Measurements from ENCODE around the gene CRB3. TPM values are rescaled to one million over a fixed set of nuclear protein-coding genes. Genes with fewer than 3 reads are reported as not detected.

The CRB3 gene
- total and polyA plus RNA-seq, 4 experiments from 2014 or later = 4.2 to 10.3 (median 4.7) TPM

DNA sequence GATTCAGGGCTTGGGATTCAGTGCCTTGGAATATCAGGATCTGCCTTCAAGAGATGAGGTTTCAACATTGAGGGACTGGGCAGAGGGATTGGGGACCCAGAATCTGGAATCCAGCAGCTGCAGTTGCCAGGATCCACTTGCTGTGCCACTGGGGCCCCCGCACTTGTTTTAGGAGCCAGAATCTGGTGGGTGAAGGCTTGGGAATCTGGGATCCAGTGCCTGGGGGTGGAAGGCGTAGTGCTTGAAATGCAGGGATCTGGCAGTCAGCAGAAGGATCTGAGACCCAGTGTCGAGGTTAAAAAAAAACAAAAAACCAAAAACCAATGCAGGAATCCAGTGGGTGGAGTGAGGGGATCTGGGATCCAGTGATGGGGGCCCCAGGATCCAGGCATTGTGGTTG lies 23.2 kb upstream of the CRB3 start:
- Mint-ChIP-seq H3K36me3 (peaks cover 1 to 5% of the 10 kb centered on the region in 2 donors), H3K27ac (no peak overlapping the region), H3K27me3 (no peaks in the 10 kb centered on the region), H3K4me1 (no peaks in the 10 kb centered on the region), H3K4me3 (no peak overlapping the region), H3K9me3 (no peaks in the 10 kb centered on the region)
- CTCF ChIA-PET (ENCODE audit: partially characterized antibody) = no interaction called here
- H3K9me3 ChIP-seq (ENCODE audit: control insufficient read depth in 1 of 2, low read length in 2 of 2) = no peaks in the 10 kb centered on the region
- H3K4me1 ChIP-seq (ENCODE audit: insufficient read depth, low read length) = no peaks in the 10 kb centered on the region
- POLR2A ChIA-PET (ENCODE audit: partially characterized antibody) = no interaction called here
- no peak overlapping the region for H3K27ac ChIP-seq (ENCODE audit: low read depth, low read length)
- no peak for DNase-seq
- no peaks in the 10 kb centered on the region for H3K36me3 ChIP-seq (ENCODE audit: insufficient read depth, low read length)
- no peaks in the 10 kb centered on the region for H3K27me3 ChIP-seq (ENCODE audit: insufficient read depth, low read length)
- intact Hi-C loops (cut with micrococcal nuclease) = no loop called here
- no peak overlapping the region for H3K4me3 ChIP-seq (ENCODE audit: low read length in 2 of 2)

- Mint-ChIP-seq H3K4me3 (no peak overlapping the region), H3K27me3 (no peaks in the 10 kb centered on the region), H3K27ac (no peak overlapping the region), H3K36me3 (peaks cover 9 to 17% of the 10 kb centered on the region in 2 donors), H3K9me3 (no peaks in the 10 kb centered on the region), H3K4me1 (no peaks in the 10 kb centered on the region)
- Histone ChIP-seq H3K4me1 (ENCODE audit: insufficient read depth, low read length) (no peaks in the 10 kb centered on the region), H3K27me3 (ENCODE audit: insufficient read depth, low read length) (no peaks in the 10 kb centered on the region), H3K36me3 (ENCODE audit: insufficient read depth, low read length) (no peaks in the 10 kb centered on the region), H3K9me3 (ENCODE audit: control insufficient read depth in 1 of 2, low read length in 2 of 2) (no peaks in the 10 kb centered on the region), H3K27ac (ENCODE audit: low read depth, low read length) (no peak overlapping the region), H3K4me3 (ENCODE audit: low read length in 2 of 2) (no peak overlapping the region)
- CTCF ChIA-PET (ENCODE audit: partially characterized antibody) = no interaction called here
- intact Hi-C loops (cut with micrococcal nuclease) = no loop called here
- POLR2A ChIA-PET (ENCODE audit: partially characterized antibody) = no interaction called here
- peak in 1 of 5 donors; percentile 10 for DNase-seq
These were observed 21.9 kb upstream of the CRB3 start for GRCh38 chr19:6442087-6442688.

DNA sequence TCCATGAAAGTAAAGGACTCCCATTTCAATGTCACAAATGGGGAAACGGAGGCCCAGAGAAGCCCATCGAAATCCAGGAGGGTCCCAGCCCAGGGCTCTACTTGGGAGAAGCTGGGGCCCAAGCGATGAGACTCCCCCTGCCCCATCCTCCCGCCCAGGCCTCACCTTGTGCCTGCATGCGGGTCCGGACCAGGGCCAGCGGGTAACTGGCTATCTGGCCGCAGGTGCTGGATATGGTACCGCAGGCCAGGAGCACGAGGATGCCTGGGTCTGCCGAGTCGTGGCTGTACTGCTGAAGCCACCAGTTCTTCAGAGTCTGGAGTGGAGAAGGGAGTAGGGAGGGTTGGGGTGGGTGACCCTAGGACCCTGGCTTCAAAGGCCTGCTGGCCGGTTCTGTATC lies 20.1 kb upstream of the CRB3 start:
- Mint-ChIP-seq H3K36me3 (peaks cover 9 to 18% of the 10 kb centered on the region in 2 donors), H3K9me3 (no peaks in the 10 kb centered on the region), H3K4me3 (no peak overlapping the region), H3K27me3 (no peaks in the 10 kb centered on the region), H3K27ac (no peak overlapping the region), H3K4me1 (no peaks in the 10 kb centered on the region)
- Histone ChIP-seq H3K36me3 (ENCODE audit: insufficient read depth, low read length) (no peaks in the 10 kb centered on the region), H3K9me3 (ENCODE audit: control insufficient read depth in 1 of 2, low read length in 2 of 2) (no peaks in the 10 kb centered on the region), H3K4me3 (ENCODE audit: low read length in 2 of 2) (no peak overlapping the region), H3K27me3 (ENCODE audit: insufficient read depth, low read length) (no peaks in the 10 kb centered on the region), H3K4me1 (ENCODE audit: insufficient read depth, low read length) (no peaks in the 10 kb centered on the region), H3K27ac (ENCODE audit: low read depth, low read length) (no peak overlapping the region)
- CTCF ChIA-PET (ENCODE audit: partially characterized antibody) = no interaction called here
- no peak for DNase-seq
- POLR2A ChIA-PET (ENCODE audit: partially characterized antibody) = no interaction called here
- intact Hi-C loops (cut with micrococcal nuclease) = no loop called here

DNA sequence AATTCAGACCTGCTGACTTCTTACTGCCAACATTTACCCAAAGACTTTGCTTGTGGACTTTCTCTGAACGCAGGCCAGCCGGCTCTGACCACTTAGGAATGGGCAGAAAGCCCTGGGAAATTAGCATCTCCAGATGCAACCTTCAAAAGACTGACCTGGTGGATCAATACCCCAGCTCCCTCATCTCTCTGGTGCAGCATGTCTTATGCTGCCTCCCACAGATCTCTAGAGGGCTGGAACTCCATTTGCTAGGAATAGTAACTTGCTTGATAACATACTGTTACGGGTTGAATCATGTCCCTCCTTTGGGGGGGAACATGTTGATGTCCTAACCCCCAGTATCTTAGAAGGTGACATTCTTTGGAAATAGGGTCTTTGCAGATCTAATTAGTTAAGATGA lies 17.6 kb upstream of the CRB3 start:
- H3K27ac Mint-ChIP-seq = no peak overlapping the region

DNA sequence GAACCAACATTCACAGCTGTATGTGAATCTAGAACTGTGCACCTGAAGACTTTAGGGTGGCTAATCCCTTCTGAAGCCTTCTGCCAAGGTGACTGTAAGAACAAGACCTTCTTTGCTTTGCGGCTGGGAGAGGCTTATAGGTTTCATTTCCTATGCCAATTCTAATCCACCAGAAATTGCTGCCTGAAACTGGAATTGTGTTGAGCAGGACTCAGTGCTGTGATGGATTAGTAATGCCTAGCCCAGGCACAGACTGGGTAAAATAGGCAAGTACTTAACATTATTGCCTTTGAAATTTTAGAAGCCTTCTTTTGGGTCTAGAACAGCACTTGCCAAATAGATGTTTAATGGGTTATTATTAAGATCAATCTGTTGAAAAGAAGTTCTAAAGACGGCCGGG lies 16.0 kb upstream of the CRB3 start:
- Histone ChIP-seq H3K9me3 (ENCODE audit: control insufficient read depth in 1 of 2, low read length in 2 of 2) (no peaks in the 10 kb centered on the region), H3K36me3 (ENCODE audit: insufficient read depth, low read length) (no peaks in the 10 kb centered on the region), H3K4me1 (ENCODE audit: insufficient read depth, low read length) (no peaks in the 10 kb centered on the region), H3K27me3 (ENCODE audit: insufficient read depth, low read length) (no peaks in the 10 kb centered on the region), H3K4me3 (ENCODE audit: low read length in 2 of 2) (no peak overlapping the region), H3K27ac (ENCODE audit: low read depth, low read length) (no peak overlapping the region)
- no peak overlapping the region for H3K4me3 Mint-ChIP-seq
- ChIA-PET POLR2A (ENCODE audit: partially characterized antibody) (no interaction called here), CTCF (ENCODE audit: partially characterized antibody) (no interaction called here)
- H3K27me3 Mint-ChIP-seq = no peaks in the 10 kb centered on the region
- peaks cover 0 to 1% (median 0%) of the 10 kb centered on the region in 4 donors for H3K4me1 Mint-ChIP-seq
- H3K27ac Mint-ChIP-seq = no peak overlapping the region
- intact Hi-C loops (cut with micrococcal nuclease) = no loop called here
- H3K36me3 Mint-ChIP-seq = peaks cover 17 to 35% of the 10 kb centered on the region in 2 donors
- DNase-seq = no peak
- no peaks in the 10 kb centered on the region for H3K9me3 Mint-ChIP-seq

More for the DNA sequence above, 17.6 kb upstream of the CRB3 start:
- Histone ChIP-seq H3K4me3 (ENCODE audit: low read length in 2 of 2) (no peak overlapping the region), H3K4me1 (ENCODE audit: insufficient read depth, low read length) (no peaks in the 10 kb centered on the region), H3K27ac (ENCODE audit: low read depth, low read length) (no peak overlapping the region), H3K27me3 (ENCODE audit: insufficient read depth, low read length) (no peaks in the 10 kb centered on the region), H3K9me3 (ENCODE audit: control insufficient read depth in 1 of 2, low read length in 2 of 2) (no peaks in the 10 kb centered on the region), H3K36me3 (ENCODE audit: insufficient read depth, low read length) (no peaks in the 10 kb centered on the region)
- ChIA-PET CTCF (ENCODE audit: partially characterized antibody) (no interaction called here), POLR2A (ENCODE audit: partially characterized antibody) (no interaction called here)
- no peak for DNase-seq
- intact Hi-C loops (cut with micrococcal nuclease) = no loop called here
- peaks cover 12 to 22% of the 10 kb centered on the region in 2 donors for H3K36me3 Mint-ChIP-seq
- no peaks in the 10 kb centered on the region for H3K9me3 Mint-ChIP-seq
- H3K4me1 Mint-ChIP-seq = peaks cover 0 to 1% (median 0%) of the 10 kb centered on the region in 4 donors
- H3K4me3 Mint-ChIP-seq = peak overlapping the region in 1 of 8 donors; percentile 12
- no peaks in the 10 kb centered on the region for H3K27me3 Mint-ChIP-seq

DNA sequence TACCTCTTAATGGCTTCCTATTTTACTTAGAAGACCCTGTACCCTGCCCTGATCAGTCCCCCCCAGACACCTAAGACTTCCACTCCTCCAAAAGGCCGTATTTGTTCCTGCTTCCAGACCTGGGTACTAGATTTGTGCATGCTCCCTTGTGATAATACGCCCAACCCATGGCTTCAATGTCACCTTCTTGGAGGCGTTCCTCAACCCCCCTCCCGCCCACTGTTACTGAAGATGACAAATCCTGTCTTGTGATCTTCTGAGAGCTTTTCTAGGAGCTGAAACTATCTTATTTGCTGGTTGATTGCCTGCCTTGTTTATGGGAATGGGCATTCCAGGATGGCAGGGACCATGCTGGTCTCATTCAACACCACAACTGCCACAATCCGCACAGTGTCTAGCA lies 13.9 kb upstream of the CRB3 start:
- Mint-ChIP-seq H3K9me3 (peaks cover 0 to 14% (median 4%) of the 10 kb centered on the region in 8 donors), H3K27ac (no peak overlapping the region), H3K27me3 (no peaks in the 10 kb centered on the region), H3K4me3 (no peak overlapping the region), H3K4me1 (peaks cover 0 to 1% (median 0%) of the 10 kb centered on the region in 4 donors), H3K36me3 (peaks cover 32 to 50% of the 10 kb centered on the region in 2 donors)
- H3K27ac ChIP-seq (ENCODE audit: low read depth, low read length) = no peak overlapping the region
- peaks cover 11% of the 10 kb centered on the region for H3K36me3 ChIP-seq (ENCODE audit: insufficient read depth, low read length)
- peaks cover 0 to 16% of the 10 kb centered on the region in 2 donors for H3K9me3 ChIP-seq (ENCODE audit: control insufficient read depth in 1 of 2, low read length in 2 of 2)
- H3K27me3 ChIP-seq (ENCODE audit: insufficient read depth, low read length) = no peaks in the 10 kb centered on the region
- H3K4me3 ChIP-seq (ENCODE audit: low read length in 2 of 2) = no peak overlapping the region
- no peak for DNase-seq
- ChIA-PET CTCF (ENCODE audit: partially characterized antibody) (no interaction called here), POLR2A (ENCODE audit: partially characterized antibody) (no interaction called here)
- intact Hi-C loops (cut with micrococcal nuclease) = no loop called here
- no peaks in the 10 kb centered on the region for H3K4me1 ChIP-seq (ENCODE audit: insufficient read depth, low read length)

GRCh38 chr19:6451583-6452222 lies 12.4 kb upstream of the CRB3 start:
- Mint-ChIP-seq H3K4me3 (no peak overlapping the region), H3K27me3 (no peaks in the 10 kb centered on the region), H3K4me1 (peaks cover 0 to 1% (median 0%) of the 10 kb centered on the region in 4 donors), H3K36me3 (peaks cover 32 to 51% of the 10 kb centered on the region in 2 donors), H3K27ac (no peak overlapping the region), H3K9me3 (peaks cover 0 to 22% (median 4%) of the 10 kb centered on the region in 8 donors)
- no peak for DNase-seq
- peaks cover 14% of the 10 kb centered on the region for H3K36me3 ChIP-seq (ENCODE audit: insufficient read depth, low read length)
- H3K9me3 ChIP-seq (ENCODE audit: control insufficient read depth in 1 of 2, low read length in 2 of 2) = peaks cover 0 to 18% of the 10 kb centered on the region in 2 donors
- no peaks in the 10 kb centered on the region for H3K4me1 ChIP-seq (ENCODE audit: insufficient read depth, low read length)
- ChIA-PET POLR2A (ENCODE audit: partially characterized antibody) (no interaction called here), CTCF (ENCODE audit: partially characterized antibody) (no interaction called here)
- no peak overlapping the region for H3K4me3 ChIP-seq (ENCODE audit: low read length in 2 of 2)
- no peak overlapping the region for H3K27ac ChIP-seq (ENCODE audit: low read depth, low read length)
- intact Hi-C loops (cut with micrococcal nuclease) = no loop called here
- H3K27me3 ChIP-seq (ENCODE audit: insufficient read depth, low read length) = no peaks in the 10 kb centered on the region
